HG03571 (cell line): ENCODE data around the gene DIS3L.
"Not testable (repeated sequence)": the region's sequence is repeated elsewhere in the genome, so short reads cannot be mapped to it uniquely, and the experiment has no call there.

Experiments used
- ATAC-seq: cut with Tn5 transposase; IDR thresholded peaks from one replicate; pipeline ENCODE4 v1.9.1; 2021; ENCODE audit not compliant: unreplicated experiment

DIS3L gene

GRCh38 chr15:66309828-66310227 is 16.5 kb downstream of the DIS3L start:
- ATAC-seq, result no peak

- no peak for ATAC-seq
These were observed 17.4 kb downstream of the DIS3L start for GRCh38 chr15:66310786-66311185.

- no peak for ATAC-seq
These were observed 18.8 kb downstream of the DIS3L start for GRCh38 chr15:66312144-66312543.

GRCh38 chr15:66323312-66323928 is 30.1 kb downstream of the DIS3L start:
- no peak for ATAC-seq

GRCh38 chr15:66326051-66326450 is 32.7 kb downstream of the DIS3L start:
- no peak for ATAC-seq

GRCh38 chr15:66327736-66328135 is 34.4 kb downstream of the DIS3L start:
- no peak for ATAC-seq

GRCh38 chr15:66328771-66329170 is 35.4 kb downstream of the DIS3L start:
- no peak for ATAC-seq

- ATAC-seq, result not testable (repeated sequence)
These were observed 55.2 kb downstream of the DIS3L start for GRCh38 chr15:66348530-66348929.

GRCh38 chr15:66356077-66356358 is 62.6 kb downstream of the DIS3L start:
- no peak for ATAC-seq

- peak; percentile 93 for ATAC-seq
These were observed 63.2 kb downstream of the DIS3L start, which contains the start of gene TIPIN for GRCh38 chr15:66356359-66357236. Gene TIPIN (minus strand): TSS chr15:66356685. CDS start chr15:66352947, 3,738 bp downstream.

- ATAC-seq, result no peak
These were observed 66.4 kb downstream of the DIS3L start for GRCh38 chr15:66359740-66360139.

GRCh38 chr15:66361745-66362460 is 68.5 kb downstream of the DIS3L start:
- ATAC-seq, result not testable (repeated sequence)

- no peak for ATAC-seq
These were observed 69.4 kb downstream of the DIS3L start for GRCh38 chr15:66362776-66363175.

GRCh38 chr15:66364944-66365528 is 71.7 kb downstream of the DIS3L start:
- ATAC-seq, result no peak

- no peak for ATAC-seq
These were observed 76.6 kb downstream of the DIS3L start for GRCh38 chr15:66369773-66370651.

- ATAC-seq, result no peak
These were observed 80.8 kb downstream of the DIS3L start for GRCh38 chr15:66374179-66374578.

GRCh38 chr15:66378814-66379430 is 85.6 kb downstream of the DIS3L start:
- ATAC-seq, result no peak

- not testable (repeated sequence) for ATAC-seq
These were observed 88.0 kb downstream of the DIS3L start for GRCh38 chr15:66381376-66381775.
